ENCODE data around the gene LASP1NB.
A peak's percentile ranks its signal among the peaks of the same experiment; 100 is the strongest.

Gene LASP1NB

GRCh38 chr17:38893607-38894006 is 31.8 kb upstream of the LASP1NB start:
- no peak for DNase-seq (ENCODE audit: low read depth)
- in situ Hi-C loops (cut with HindIII; ENCODE audit: low pct_unique_long_range_greater_than_20kb, low sequenced_read_pairs) = no loop called here

- in situ Hi-C loops (cut with HindIII; ENCODE audit: low pct_unique_long_range_greater_than_20kb, low sequenced_read_pairs) = no loop called here
Measured at GRCh38 chr17:38894276-38894675, 31.1 kb upstream of the LASP1NB start.

GRCh38 chr17:38896346-38896954 is 29.0 kb upstream of the LASP1NB start:
- in situ Hi-C loops (cut with HindIII; ENCODE audit: low pct_unique_long_range_greater_than_20kb, low sequenced_read_pairs) = no loop called here
- no peak for DNase-seq (ENCODE audit: low read depth)

More at GRCh38 chr17:38894276-38894675, 31.1 kb upstream of the LASP1NB start:
- no peak for DNase-seq (ENCODE audit: low read depth)

- in situ Hi-C loops (cut with HindIII; ENCODE audit: low pct_unique_long_range_greater_than_20kb, low sequenced_read_pairs) = no loop called here
- DNase-seq (ENCODE audit: low read depth) = no peak
Measured at GRCh38 chr17:38897176-38897575, 28.2 kb upstream of the LASP1NB start.

- DNase-seq (ENCODE audit: low read depth) = no peak
- in situ Hi-C loops (cut with HindIII; ENCODE audit: low pct_unique_long_range_greater_than_20kb, low sequenced_read_pairs) = no loop called here
Measured at GRCh38 chr17:38897671-38898290, 27.6 kb upstream of the LASP1NB start.

GRCh38 chr17:38898291-38898679 is 27.1 kb upstream of the LASP1NB start:
- in situ Hi-C loops (cut with HindIII; ENCODE audit: low pct_unique_long_range_greater_than_20kb, low sequenced_read_pairs) = no loop called here

GRCh38 chr17:38898812-38899348 is 26.5 kb upstream of the LASP1NB start:
- in situ Hi-C loops (cut with HindIII; ENCODE audit: low pct_unique_long_range_greater_than_20kb, low sequenced_read_pairs) = no loop called here
- DNase-seq (ENCODE audit: low read depth) = no peak

More at GRCh38 chr17:38898291-38898679, 27.1 kb upstream of the LASP1NB start:
- DNase-seq (ENCODE audit: low read depth) = no peak

GRCh38 chr17:38899421-38899820 is 26.0 kb upstream of the LASP1NB start:
- no peak for DNase-seq (ENCODE audit: low read depth)
- in situ Hi-C loops (cut with HindIII; ENCODE audit: low pct_unique_long_range_greater_than_20kb, low sequenced_read_pairs) = no loop called here

GRCh38 chr17:38900978-38901656 is 24.3 kb upstream of the LASP1NB start:
- in situ Hi-C loops (cut with HindIII; ENCODE audit: low pct_unique_long_range_greater_than_20kb, low sequenced_read_pairs) = no loop called here

GRCh38 chr17:38903404-38903803 is 22.0 kb upstream of the LASP1NB start:
- in situ Hi-C loops (cut with HindIII; ENCODE audit: low pct_unique_long_range_greater_than_20kb, low sequenced_read_pairs) = no loop called here
- DNase-seq (ENCODE audit: low read depth) = no peak

More at GRCh38 chr17:38900978-38901656, 24.3 kb upstream of the LASP1NB start:
- peak; percentile 99 for DNase-seq (ENCODE audit: low read depth)

- in situ Hi-C loops (cut with HindIII; ENCODE audit: low pct_unique_long_range_greater_than_20kb, low sequenced_read_pairs) = no loop called here
- DNase-seq (ENCODE audit: low read depth) = no peak
Measured at GRCh38 chr17:38904892-38905291, 20.5 kb upstream of the LASP1NB start.

GRCh38 chr17:38905375-38905774 is 20.0 kb upstream of the LASP1NB start:
- in situ Hi-C loops (cut with HindIII; ENCODE audit: low pct_unique_long_range_greater_than_20kb, low sequenced_read_pairs) = no loop called here
- DNase-seq (ENCODE audit: low read depth) = peak; percentile 38

GRCh38 chr17:38906460-38907228 is 18.8 kb upstream of the LASP1NB start:
- no peak for DNase-seq (ENCODE audit: low read depth)
- in situ Hi-C loops (cut with HindIII; ENCODE audit: low pct_unique_long_range_greater_than_20kb, low sequenced_read_pairs) = no loop called here

GRCh38 chr17:38907930-38908675 is 17.3 kb upstream of the LASP1NB start:
- in situ Hi-C loops (cut with HindIII; ENCODE audit: low pct_unique_long_range_greater_than_20kb, low sequenced_read_pairs) = no loop called here
- DNase-seq (ENCODE audit: low read depth) = no peak

GRCh38 chr17:38908676-38909181 is 16.7 kb upstream of the LASP1NB start:
- DNase-seq (ENCODE audit: low read depth) = no peak
- in situ Hi-C loops (cut with HindIII; ENCODE audit: low pct_unique_long_range_greater_than_20kb, low sequenced_read_pairs) = no loop called here

- in situ Hi-C loops (cut with HindIII; ENCODE audit: low pct_unique_long_range_greater_than_20kb, low sequenced_read_pairs) = no loop called here
Measured at GRCh38 chr17:38910325-38910724, 15.1 kb upstream of the LASP1NB start.

GRCh38 chr17:38911081-38911730 is 14.2 kb upstream of the LASP1NB start:
- DNase-seq (ENCODE audit: low read depth) = no peak

More at GRCh38 chr17:38910325-38910724, 15.1 kb upstream of the LASP1NB start:
- no peak for DNase-seq (ENCODE audit: low read depth)

More at GRCh38 chr17:38911081-38911730, 14.2 kb upstream of the LASP1NB start:
- in situ Hi-C loops (cut with HindIII; ENCODE audit: low pct_unique_long_range_greater_than_20kb, low sequenced_read_pairs) = no loop called here
